Lower leg skin (tissue), 3 donors: ENCODE measurements around the gene IQUB.

Experiments
- CTCF ChIP-seq, 3 donors: fragments of 450-650 bp; IDR thresholded peaks; one replicate each; pipeline ENCODE4 v1.5.1; 2016; ENCODE audit warnings: antibody characterized with exemption in 3 of 3, mild to moderate bottlenecking in 3 of 3, moderate library complexity in 2 of 3
- POLR2A ChIP-seq, 2 donors: fragments of 450-650 bp; IDR thresholded peaks; one replicate each; pipeline ENCODE4 v1.6.1; 2016 to 2017; ENCODE audit warnings: antibody characterized with exemption in 2 of 2, mild to moderate bottlenecking in 1 of 2, moderate library complexity in 1 of 2

GRCh38 chr7:123533929-123534382 lies 439 bp downstream of the IQUB start:
- no peak for TF ChIP-seq CTCF (IDR thresholded peaks at IDR 0.05)
- no peak for TF ChIP-seq POLR2A (IDR thresholded peaks at IDR 0.05)
